HG02759 (cell line): ENCODE data around the gene E2F3.
"Not testable (repeated sequence)": the region's sequence is repeated elsewhere in the genome, so short reads cannot be mapped to it uniquely, and the experiment has no call there.

Experiments used
- ATAC-seq: cut with Tn5 transposase; IDR thresholded peaks from one replicate; pipeline ENCODE4 v1.9.1; 2021; ENCODE audit warnings: mild to moderate bottlenecking, moderate library complexity; ENCODE audit not compliant: unreplicated experiment

The E2F3 gene

DNA sequence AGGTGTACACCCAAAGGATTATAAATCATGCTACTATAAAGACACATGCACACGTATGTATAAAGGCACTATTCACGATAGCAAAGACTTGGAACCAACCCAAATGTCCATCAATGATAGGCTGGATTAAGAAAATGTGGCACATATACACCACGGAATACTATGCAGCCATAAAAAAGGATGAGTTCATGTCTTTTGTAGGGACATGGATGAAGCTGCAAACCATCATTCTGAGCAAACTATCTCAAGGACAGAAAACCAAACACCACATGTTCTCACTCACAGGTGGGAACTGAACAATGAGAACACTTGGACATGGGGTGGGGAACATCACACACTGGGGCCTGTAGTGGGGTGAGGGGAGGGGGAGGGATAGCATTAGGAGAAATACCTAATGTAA lies 123.5 kb downstream of the E2F3 start:
- not testable (repeated sequence) for ATAC-seq

DNA sequence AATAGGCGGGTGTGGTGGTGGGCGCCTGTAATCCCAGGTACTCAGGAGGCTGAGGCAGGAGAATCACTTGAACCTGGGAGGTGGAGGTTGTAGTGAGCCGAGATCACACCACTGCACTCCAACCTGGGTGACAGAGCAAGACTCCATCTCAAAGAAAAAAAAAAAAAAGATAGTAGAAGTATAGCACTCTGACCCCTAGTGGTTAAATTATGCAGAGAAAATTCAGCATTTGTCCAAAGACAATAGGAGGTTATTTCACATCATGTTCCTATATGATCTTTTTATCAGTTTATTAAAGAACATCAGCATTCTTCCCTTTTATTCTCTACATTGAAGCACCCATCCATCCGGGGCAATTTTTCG lies 127.4 kb downstream of the E2F3 start:
- peak; percentile 58 for ATAC-seq

DNA sequence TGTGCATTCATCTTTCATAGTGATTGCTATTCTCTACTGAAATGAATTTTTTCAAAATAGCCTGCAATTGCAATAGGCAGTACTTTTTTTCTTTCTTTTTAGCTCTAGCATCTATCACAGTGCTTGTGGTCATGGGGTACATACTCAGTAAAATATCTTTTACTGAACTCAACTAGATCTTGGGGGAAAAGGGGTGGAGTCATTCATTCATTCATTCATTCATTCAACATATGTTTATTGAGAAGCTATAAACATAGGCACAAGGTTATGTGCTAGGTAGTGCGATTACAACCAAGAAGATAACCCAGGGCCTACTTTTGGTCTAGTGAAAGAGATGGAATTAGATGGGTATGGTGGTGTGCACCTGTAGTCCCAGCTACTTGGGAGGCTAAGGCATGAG lies 131.2 kb downstream of the E2F3 start:
- no peak for ATAC-seq

DNA sequence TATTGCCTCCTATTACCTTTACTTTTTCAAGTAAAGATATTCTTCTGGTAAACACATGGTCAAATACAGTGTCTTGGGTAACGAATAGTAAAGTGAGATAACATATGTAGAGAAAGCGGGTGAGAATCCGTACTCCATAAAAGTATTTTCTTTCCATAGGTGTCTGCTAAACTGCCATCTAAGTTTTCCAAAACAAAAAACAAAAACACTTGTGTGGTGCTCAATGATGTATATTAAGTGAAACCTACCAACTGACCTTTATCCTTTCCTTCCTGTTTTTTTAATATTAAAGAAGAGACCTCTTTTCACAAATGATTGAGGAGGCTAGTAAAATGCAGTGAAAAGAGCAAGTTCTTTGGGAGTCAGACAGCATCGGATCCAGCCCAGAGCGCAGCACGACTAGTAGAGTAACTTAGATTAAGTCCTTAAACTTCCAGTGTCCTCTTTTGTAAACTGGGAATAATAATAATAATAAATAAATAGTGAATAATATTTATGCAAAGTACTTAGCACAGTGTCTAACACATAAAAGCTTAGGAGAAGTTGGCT lies 132.1 kb downstream of the E2F3 start:
- ATAC-seq: no peak

DNA sequence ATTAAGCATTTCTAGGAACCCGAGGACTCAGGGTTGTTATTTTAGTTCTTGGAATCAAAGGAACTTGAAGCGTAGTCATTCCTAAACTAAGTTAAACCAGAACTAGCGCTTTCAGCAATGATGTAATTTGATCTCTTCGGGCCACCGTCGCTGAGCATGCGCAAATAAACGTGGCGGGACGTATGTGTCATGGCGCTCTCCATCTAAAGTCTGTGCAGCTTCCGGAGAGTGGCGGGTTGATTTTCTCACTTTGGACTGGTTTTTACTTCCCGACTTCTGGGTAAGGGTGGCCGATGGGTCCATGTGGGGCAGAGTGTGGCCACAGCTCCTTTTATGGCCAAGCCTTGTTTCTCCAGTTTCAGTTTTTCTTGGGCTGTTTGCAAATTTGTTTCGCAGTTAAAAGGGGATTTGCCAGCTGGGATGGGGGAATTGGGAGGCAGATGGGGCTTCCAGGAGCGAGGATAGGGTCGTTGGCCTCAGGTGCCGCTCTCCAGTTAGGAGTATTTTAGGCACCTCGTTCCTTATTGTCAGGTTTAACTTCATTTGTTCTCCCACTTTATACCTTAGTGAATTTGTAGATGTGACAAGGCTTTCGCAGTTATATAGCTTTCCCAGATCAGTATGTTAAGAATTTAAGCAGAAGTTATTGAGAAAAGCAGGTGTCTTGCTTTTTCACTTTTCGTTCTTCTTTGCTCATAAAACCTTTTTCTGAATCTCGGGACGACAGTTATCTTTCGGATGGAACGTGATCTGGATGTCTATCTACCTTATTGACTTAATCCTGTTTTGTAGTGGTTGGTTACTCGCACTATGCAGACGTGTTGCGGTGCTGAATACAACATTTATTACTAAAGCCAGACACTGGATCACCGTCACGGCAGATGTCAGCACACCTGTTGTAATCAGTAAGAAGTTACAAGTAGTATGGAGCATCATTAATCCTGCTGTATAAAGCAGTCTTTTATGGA lies 132.9 kb downstream of the E2F3 start, which contains the start of gene CDKAL1:
Gene CDKAL1, plus strand, starts transcription at position 163 of the 968 bp plus-strand sequence. CDS start 11,894 bp downstream, outside the sequence.
- ATAC-seq: peak; percentile 89

DNA sequence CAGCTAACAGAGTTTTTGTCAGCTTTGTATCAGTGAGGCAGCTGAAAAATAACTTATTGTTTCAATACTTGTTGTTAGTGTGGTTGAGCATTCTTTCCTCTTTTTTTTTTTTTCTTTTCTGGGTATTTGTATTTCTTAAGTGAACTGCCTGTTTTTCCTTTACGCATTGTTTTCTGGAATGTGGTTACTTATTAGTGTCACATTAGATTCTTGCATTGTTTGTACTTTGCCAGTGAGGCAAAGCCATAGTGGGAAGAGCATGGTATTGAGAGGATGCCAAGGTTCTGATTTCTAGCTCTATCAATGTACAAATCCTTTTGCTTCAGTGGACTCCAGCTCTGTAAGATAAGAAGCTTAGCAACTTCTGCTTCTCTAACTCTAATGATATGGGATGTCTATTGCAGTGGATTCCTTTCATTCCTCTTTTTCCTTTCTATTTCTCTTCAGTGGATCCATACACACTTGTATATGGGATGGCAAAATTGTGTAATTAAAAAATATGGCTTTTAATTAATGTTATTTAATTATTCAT lies 136.5 kb downstream of the E2F3 start:
- no peak for ATAC-seq

DNA sequence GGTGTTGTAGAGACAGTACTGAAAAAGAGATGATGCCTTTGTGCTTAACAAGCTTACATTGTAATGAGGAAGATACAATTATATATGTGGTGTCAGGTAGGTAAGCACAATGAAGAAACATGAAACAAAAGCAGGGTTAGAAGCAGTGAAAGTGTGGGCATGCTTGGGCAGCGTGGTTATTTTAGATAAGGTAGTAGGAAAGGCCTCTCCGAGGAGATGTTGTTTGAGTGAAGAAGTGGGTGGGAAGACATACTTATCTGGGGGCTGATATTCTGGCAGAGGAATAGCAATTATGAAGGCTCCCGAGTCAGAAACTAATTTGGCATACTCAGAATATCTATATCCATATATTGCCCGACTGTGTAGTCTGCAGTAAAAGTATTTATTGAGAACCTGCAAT lies 137.2 kb downstream of the E2F3 start:
- no peak for ATAC-seq

DNA sequence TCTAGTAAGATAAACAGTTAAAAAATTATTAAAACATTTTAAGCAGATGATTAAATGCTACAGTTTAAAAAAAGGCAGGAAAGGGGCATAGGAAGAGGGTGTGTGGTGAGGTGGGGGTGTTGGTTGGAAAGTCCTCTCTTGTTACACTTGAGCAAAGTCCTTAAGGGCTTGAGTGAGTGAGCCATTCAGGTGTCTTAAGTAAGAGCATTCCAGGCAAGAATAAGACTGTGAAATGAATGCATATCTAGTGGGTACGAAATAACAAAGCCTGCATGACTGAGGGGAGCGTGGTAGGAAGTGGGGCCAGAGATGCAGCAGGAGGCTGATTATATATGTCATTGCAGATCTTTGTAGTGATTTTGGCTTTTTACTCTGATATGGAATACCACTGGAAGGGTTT lies 137.7 kb downstream of the E2F3 start:
- no peak for ATAC-seq

DNA sequence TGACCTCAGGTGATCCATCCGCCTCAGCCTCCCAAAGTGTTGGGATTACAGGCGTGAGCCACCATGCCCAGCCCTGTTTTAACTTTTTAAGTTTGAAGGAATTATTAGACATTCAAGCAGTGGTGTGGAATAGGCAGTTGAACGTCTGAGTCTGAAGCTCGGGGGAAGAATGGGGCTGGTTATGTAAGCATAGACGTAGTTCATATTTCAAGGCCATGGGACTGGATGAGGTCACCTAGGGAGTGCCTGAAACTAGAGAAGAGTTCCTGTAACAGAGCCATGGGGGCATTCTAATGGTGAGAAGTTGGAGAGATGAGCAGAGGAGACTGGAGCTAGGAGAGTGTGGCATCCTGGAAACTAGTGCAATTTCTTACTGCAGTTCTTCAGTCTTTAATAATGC lies 139.0 kb downstream of the E2F3 start:
- ATAC-seq: no peak

DNA sequence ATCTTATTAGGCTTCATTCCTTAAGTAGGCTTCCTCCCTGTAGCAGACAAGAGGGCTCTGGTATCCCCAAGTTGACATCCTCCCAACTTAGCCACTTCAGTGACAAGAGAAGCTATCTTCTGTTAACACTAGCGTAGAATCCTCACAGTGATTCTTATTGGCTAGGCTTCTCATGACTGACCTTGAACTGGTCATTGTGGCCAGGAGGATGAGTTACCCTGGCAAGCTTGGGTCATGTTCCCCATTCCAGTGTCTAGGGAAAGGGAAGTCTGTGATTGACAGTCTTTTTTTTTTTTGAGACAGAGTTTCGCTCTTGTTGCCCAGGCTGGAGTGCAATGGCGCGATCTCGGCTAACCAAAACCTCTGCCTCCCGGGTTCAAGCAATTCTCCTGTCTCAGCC lies 139.7 kb downstream of the E2F3 start:
- no peak for ATAC-seq

DNA sequence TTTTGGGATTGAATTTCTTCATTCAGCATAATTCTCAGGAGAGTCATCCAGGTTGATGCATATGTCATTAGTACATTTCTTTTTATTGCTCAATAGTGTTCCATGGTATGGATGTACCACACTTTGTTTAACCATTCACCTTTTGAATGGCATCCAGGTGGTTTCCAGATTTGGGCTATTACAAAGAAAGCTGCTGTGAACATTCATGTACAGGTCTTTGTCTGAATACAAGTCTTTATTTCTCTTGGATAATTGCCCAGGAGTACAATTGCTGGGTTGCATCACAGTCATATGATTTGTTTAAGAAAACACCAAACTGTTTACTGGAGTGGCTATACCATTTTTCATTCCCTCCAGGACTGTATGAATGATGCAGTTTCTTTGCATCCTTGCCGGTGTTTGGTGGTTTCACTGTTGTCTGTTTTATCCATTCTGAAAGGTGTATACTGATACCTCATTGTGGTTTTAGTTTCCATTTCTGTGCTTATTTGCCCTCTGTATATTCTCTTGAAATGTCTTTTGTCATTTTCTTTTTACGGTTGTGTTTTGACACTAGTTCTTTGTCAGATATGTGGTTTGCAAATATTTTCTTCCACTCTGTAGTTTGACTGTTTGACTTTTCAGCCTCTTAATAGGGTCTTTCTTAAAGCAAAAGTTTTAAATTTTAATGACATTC lies 141.4 kb downstream of the E2F3 start:
- ATAC-seq: peak; percentile 99
